Nephron (organoid): Measurements from ENCODE around the gene SEBOX.

Experiments
- H3K27ac Mint-ChIP-seq, 3 experiments: 2 replicates each; pipeline ENCODE4 v1.8.0; 2020; ENCODE audit warnings: mixed read lengths in 3 of 3, mild to moderate bottlenecking in 2 of 3, moderate library complexity in 1 of 3
- H3K27me3 Mint-ChIP-seq: 2 replicates; pipeline ENCODE4 v1.8.0; 2021; ENCODE audit warnings: low read depth, mild to moderate bottlenecking, moderate library complexity, mixed read lengths
- H3K36me3 Mint-ChIP-seq: 2 replicates; pipeline ENCODE4 v1.8.0; 2020; ENCODE audit warnings: low read depth, mixed read lengths
- H3K4me1 Mint-ChIP-seq: 2 replicates; pipeline ENCODE4 v1.8.0; 2020; ENCODE audit warnings: mixed read lengths
- H3K4me3 Mint-ChIP-seq, 3 experiments: 2 replicates each; pipeline ENCODE4 v1.8.0; 2020; ENCODE audit warnings: mild to moderate bottlenecking in 3 of 3, mixed read lengths in 3 of 3, moderate library complexity in 2 of 3
- H3K9me3 Mint-ChIP-seq: 2 replicates; pipeline ENCODE4 v1.8.0; 2020; ENCODE audit warnings: mixed read lengths
- CTCF ChIP-seq, 3 experiments: fragments of 200-600 bp; sonication (generic); IDR thresholded peaks; one replicate each; pipeline ENCODE4 v1.5.0; 2021; ENCODE audit warnings: antibody characterized with exemption in 3 of 3; ENCODE audit not compliant: unreplicated experiment in 3 of 3

Gene SEBOX

GRCh38 chr17:28390984-28391383, 26.0 kb upstream of the SEBOX start:
- Mint-ChIP-seq H3K4me3 (no peak overlapping the region), H3K36me3 (peaks cover 40% of the 10 kb centered on the region), H3K27ac (no peak overlapping the region), H3K4me1 (no peaks in the 10 kb centered on the region), H3K9me3 (no peaks in the 10 kb centered on the region), H3K27me3 (peaks cover 2% of the 10 kb centered on the region)
- TF ChIP-seq CTCF (IDR thresholded peaks at IDR 0.05; ENCODE audit: unreplicated experiment in 3 of 3), result no peak

GRCh38 chr17:28390563-28390962, 25.6 kb upstream of the SEBOX start:
- Mint-ChIP-seq H3K27me3 (peaks cover 6% of the 10 kb centered on the region), H3K27ac (no peak overlapping the region), H3K36me3 (peaks cover 40% of the 10 kb centered on the region), H3K4me1 (no peaks in the 10 kb centered on the region), H3K9me3 (no peaks in the 10 kb centered on the region), H3K4me3 (no peak overlapping the region)
- TF ChIP-seq CTCF (IDR thresholded peaks at IDR 0.05; ENCODE audit: unreplicated experiment in 3 of 3), result no peak

- no peak for TF ChIP-seq CTCF (IDR thresholded peaks at IDR 0.05; ENCODE audit: unreplicated experiment in 3 of 3)
- no peaks in the 10 kb centered on the region for H3K9me3 Mint-ChIP-seq
- peaks cover 40% of the 10 kb centered on the region for H3K36me3 Mint-ChIP-seq
- H3K4me1 Mint-ChIP-seq, result no peaks in the 10 kb centered on the region
- no peak overlapping the region for H3K4me3 Mint-ChIP-seq
- no peak overlapping the region for H3K27ac Mint-ChIP-seq
- H3K27me3 Mint-ChIP-seq, result peaks cover 10% of the 10 kb centered on the region
Measured at GRCh38 chr17:28390141-28390540, 25.1 kb upstream of the SEBOX start.

GRCh38 chr17:28388106-28388505, 23.1 kb upstream of the SEBOX start:
- no peak overlapping the region for H3K27ac Mint-ChIP-seq
- TF ChIP-seq CTCF (IDR thresholded peaks at IDR 0.05; ENCODE audit: unreplicated experiment in 3 of 3), result no peak
- no peaks in the 10 kb centered on the region for H3K9me3 Mint-ChIP-seq
- peaks cover 38% of the 10 kb centered on the region for H3K36me3 Mint-ChIP-seq
- no peaks in the 10 kb centered on the region for H3K4me1 Mint-ChIP-seq
- H3K4me3 Mint-ChIP-seq, result no peak overlapping the region
- peaks cover 31% of the 10 kb centered on the region for H3K27me3 Mint-ChIP-seq

GRCh38 chr17:28386391-28386790, 21.4 kb upstream of the SEBOX start:
- TF ChIP-seq CTCF (IDR thresholded peaks at IDR 0.05; ENCODE audit: unreplicated experiment in 3 of 3), result no peak
- H3K4me1 Mint-ChIP-seq, result no peaks in the 10 kb centered on the region
- peaks cover 47% of the 10 kb centered on the region for H3K27me3 Mint-ChIP-seq
- H3K36me3 Mint-ChIP-seq, result peaks cover 46% of the 10 kb centered on the region
- no peak overlapping the region for H3K4me3 Mint-ChIP-seq
- no peaks in the 10 kb centered on the region for H3K9me3 Mint-ChIP-seq
- H3K27ac Mint-ChIP-seq, result no peak overlapping the region

- H3K36me3 Mint-ChIP-seq, result peaks cover 37% of the 10 kb centered on the region
- no peaks in the 10 kb centered on the region for H3K4me1 Mint-ChIP-seq
- peaks cover 56% of the 10 kb centered on the region for H3K27me3 Mint-ChIP-seq
- no peak overlapping the region for H3K4me3 Mint-ChIP-seq
- no peaks in the 10 kb centered on the region for H3K9me3 Mint-ChIP-seq
- no peak for TF ChIP-seq CTCF (IDR thresholded peaks at IDR 0.05; ENCODE audit: unreplicated experiment in 3 of 3)
- H3K27ac Mint-ChIP-seq, result no peak overlapping the region
Measured at GRCh38 chr17:28385406-28385805, 20.4 kb upstream of the SEBOX start.
